ENCODE data around the gene CCL18. TPM values are rescaled to one million over a fixed set of nuclear protein-coding genes. Genes with fewer than 3 reads are reported as not detected.
"Not testable (repeated sequence)": the region's sequence is repeated elsewhere in the genome, so short reads cannot be mapped to it uniquely, and the experiment has no call there.

The CCL18 gene
- polyA plus RNA-seq, 1 of the 3 experiments (the other 2 are of a cell fraction), result not detected

GRCh38 chr17:36081681-36082471 lies 17.8 kb downstream of the CCL18 start:
- CTCF ChIA-PET, result interaction anchor here (1.5 kb wide), 1 partner anchor 9 kb away, joined by 4 read pairs; no protein-coding TSS in a partner anchor
- H3K4me3 ChIP-seq (ENCODE audit: low read depth in 2 of 2, low read length in 1 of 2), result not testable (repeated sequence)

GRCh38 chr17:36082482-36083120 lies 18.5 kb downstream of the CCL18 start:
- H4K20me1 ChIP-seq (ENCODE audit: insufficient read depth); H3K79me2 ChIP-seq (ENCODE audit: insufficient read depth); H3K4me1 ChIP-seq (ENCODE audit: control insufficient read depth in 1 of 2, insufficient read depth in 2 of 2, low read depth in 1 of 2, low read length in 1 of 2); H3K9me3 ChIP-seq; H3K4me3 ChIP-seq (ENCODE audit: low read depth in 2 of 2, low read length in 1 of 2); H3K9me2 ChIP-seq; DNase-seq; H3K36me3 ChIP-seq (replicated peaks in 1 of 2; ENCODE audit: control insufficient read depth in 1 of 2, insufficient read depth in 2 of 2, low read length in 1 of 2); H3K4me2 ChIP-seq; H3K9ac ChIP-seq; H2AFZ ChIP-seq (ENCODE audit: low read depth); H3K27me3 ChIP-seq (ENCODE audit: insufficient read depth); CTCF ChIA-PET; POLR2A ChIA-PET; H3F3A ChIP-seq (replicated peaks; ENCODE audit: insufficient read depth); H3K27ac ChIP-seq (ENCODE audit: low read depth in 2 of 2, low read length in 1 of 2): not testable (repeated sequence)
- 18% methylated on average over 8 of the region's 8 CpGs for WGBS (ENCODE audit: low lambda C conversion rate)

More at GRCh38 chr17:36081681-36082471, 17.8 kb downstream of the CCL18 start:
- H3K27me3 ChIP-seq (ENCODE audit: insufficient read depth); H3K27ac ChIP-seq (ENCODE audit: low read depth in 2 of 2, low read length in 1 of 2); H3K9me3 ChIP-seq; H3F3A ChIP-seq (replicated peaks; ENCODE audit: insufficient read depth); H3K4me1 ChIP-seq (ENCODE audit: control insufficient read depth in 1 of 2, insufficient read depth in 2 of 2, low read depth in 1 of 2, low read length in 1 of 2); DNase-seq; H4K20me1 ChIP-seq (ENCODE audit: insufficient read depth); POLR2A ChIA-PET; H3K4me2 ChIP-seq; H3K79me2 ChIP-seq (ENCODE audit: insufficient read depth); H3K9me2 ChIP-seq; H3K9ac ChIP-seq; H3K36me3 ChIP-seq (replicated peaks in 1 of 2; ENCODE audit: control insufficient read depth in 1 of 2, insufficient read depth in 2 of 2, low read length in 1 of 2); H2AFZ ChIP-seq (ENCODE audit: low read depth): not testable (repeated sequence)
- WGBS (ENCODE audit: low lambda C conversion rate), result 2% methylated on average over 5 of the region's 5 CpGs

GRCh38 chr17:36083691-36084090 lies 19.6 kb downstream of the CCL18 start:
- H3K4me3 ChIP-seq (ENCODE audit: low read depth in 2 of 2, low read length in 1 of 2); POLR2A ChIA-PET; H3K9me2 ChIP-seq; H3K36me3 ChIP-seq (replicated peaks in 1 of 2; ENCODE audit: control insufficient read depth in 1 of 2, insufficient read depth in 2 of 2, low read length in 1 of 2); H3K4me2 ChIP-seq; H3K9me3 ChIP-seq; H3K79me2 ChIP-seq (ENCODE audit: insufficient read depth); H3F3A ChIP-seq (replicated peaks; ENCODE audit: insufficient read depth); H3K27ac ChIP-seq (ENCODE audit: low read depth in 2 of 2, low read length in 1 of 2); CTCF ChIA-PET; H3K27me3 ChIP-seq (ENCODE audit: insufficient read depth); H3K4me1 ChIP-seq (ENCODE audit: control insufficient read depth in 1 of 2, insufficient read depth in 2 of 2, low read depth in 1 of 2, low read length in 1 of 2); H3K9ac ChIP-seq; DNase-seq; H4K20me1 ChIP-seq (ENCODE audit: insufficient read depth); H2AFZ ChIP-seq (ENCODE audit: low read depth): not testable (repeated sequence)
- 23% methylated on average over 2 of the region's 2 CpGs for WGBS (ENCODE audit: low lambda C conversion rate)

GRCh38 chr17:36085765-36086164 lies 21.7 kb downstream of the CCL18 start:
- H3K4me3 ChIP-seq (ENCODE audit: low read depth in 2 of 2, low read length in 1 of 2), result no peak overlapping the region
- no peaks in the 10 kb centered on the region for H3K36me3 ChIP-seq (replicated peaks in 1 of 2; ENCODE audit: control insufficient read depth in 1 of 2, insufficient read depth in 2 of 2, low read length in 1 of 2)
- WGBS (ENCODE audit: low lambda C conversion rate), result 0% methylated on average over 1 of the region's 1 CpG
- H3K79me2 ChIP-seq (ENCODE audit: insufficient read depth), result no peaks in the 10 kb centered on the region
- no peaks in the 10 kb centered on the region for H3K4me1 ChIP-seq (ENCODE audit: control insufficient read depth in 1 of 2, insufficient read depth in 2 of 2, low read depth in 1 of 2, low read length in 1 of 2)
- ChIA-PET CTCF (interaction anchor here (0.8 kb wide), 1 partner anchor 13 kb away, joined by 4 read pairs; no protein-coding TSS in a partner anchor), POLR2A (no interaction called here)
- peaks cover 20% of the 10 kb centered on the region; the same call in 1 of the 2 replicates for H3K27me3 ChIP-seq (ENCODE audit: insufficient read depth)
- no peak overlapping the region for H3K27ac ChIP-seq (ENCODE audit: low read depth in 2 of 2, low read length in 1 of 2)
- no peak overlapping the region for H3K9ac ChIP-seq
- H4K20me1 ChIP-seq (ENCODE audit: insufficient read depth), result no peaks in the 10 kb centered on the region
- no peak for DNase-seq
- H3F3A ChIP-seq (replicated peaks; ENCODE audit: insufficient read depth), result no peaks in the 10 kb centered on the region
- no peak for TF ChIP-seq TEAD4 (IDR thresholded peaks at IDR 0.05; ENCODE audit: borderline replicate concordance, insufficient read depth)
- TF ChIP-seq YY1 (IDR thresholded peaks at IDR 0.05; ENCODE audit: low read depth), result no peak
- no peak for TF ChIP-seq TCF12 (IDR thresholded peaks at IDR 0.05)
- no peak for TF ChIP-seq TAF1 (IDR thresholded peaks at IDR 0.05; ENCODE audit: borderline replicate concordance, low read depth, low read length)
- no peak for TF ChIP-seq REST (IDR thresholded peaks at IDR 0.05; ENCODE audit: low read depth, low read length)
- TF ChIP-seq RFX5 (IDR thresholded peaks at IDR 0.05; ENCODE audit: low read length), result no peak
- TF ChIP-seq POLR2AphosphoS5 (IDR thresholded peaks at IDR 0.05; ENCODE audit: low read depth, low read length), result no peak
- no peak for TF ChIP-seq FOXM1 (IDR thresholded peaks at IDR 0.05; ENCODE audit: low read depth)
- H3K4me2 ChIP-seq, result no peak overlapping the region
- no peak overlapping the region for H2AFZ ChIP-seq (ENCODE audit: low read depth)
- no peaks in the 10 kb centered on the region for H3K9me3 ChIP-seq
- H3K9me2 ChIP-seq, result no peaks in the 10 kb centered on the region
